Adrenal gland (tissue), 12 donors: ENCODE measurements around the gene ANTXR1. TPM values are rescaled to one million over a fixed set of nuclear protein-coding genes. Genes with fewer than 3 reads are reported as not detected.

Source experiments
- DNase-seq, 7 donors: peaks; one replicate each; pipeline ENCODE4 v3.0.0-alpha.2; 2019 to 2020
- H3K27ac ChIP-seq, 5 donors: fragments of 200-600 bp; sonication (generic) in 4 of 5; 1 replicate in 3 of 5; 2 replicates in 2 of 5; pipeline versions ENCODE4 v1.5.1 to v1.8.0; 2016 to 2020; ENCODE audit warnings: mild to moderate bottlenecking in 1 of 5
- H3K27me3 ChIP-seq: fragments of 200-600 bp; 2 replicates; pipeline ENCODE4 v1.8.0; 2021
- H3K36me3 ChIP-seq, 2 donors: fragments of 200-600 bp; replicated peaks in 1 of 2; 1 replicate in 1 of 2; 2 replicates in 1 of 2; pipeline versions ENCODE4 v1.5.1 to v1.8.0; 2018 to 2022
- H3K4me1 ChIP-seq, 2 donors: fragments of 200-600 bp; replicated peaks in 1 of 2; 1 replicate in 1 of 2; 2 replicates in 1 of 2; pipeline versions ENCODE4 v1.5.1 to v1.8.0; 2018 to 2021
- H3K4me3 ChIP-seq, 4 donors: fragments of 200-600 bp; sonication (generic) in 3 of 4; one replicate each; pipeline ENCODE4 v1.5.1; 2016 to 2018
- H3K9me3 ChIP-seq, 3 donors: fragments of 200-600 bp; sonication (generic) in 1 of 3; replicated peaks in 1 of 3; 1 replicate in 2 of 3; 2 replicates in 1 of 3; pipeline versions ENCODE4 v1.5.1 to v1.8.0; 2016 to 2021
- CTCF ChIP-seq, 6 experiments: fragments of 450-650 bp in 4 of 6; fragments of 200-600 bp in 2 of 6; sonication (generic) in 1 of 6; IDR thresholded peaks; 1 replicate in 5 of 6; 2 replicates in 1 of 6; pipeline versions ENCODE4 v1.5.1 to v1.8.0; 2016 to 2021; ENCODE audit warnings: antibody characterized with exemption in 6 of 6, mild to moderate bottlenecking in 2 of 6, moderate library complexity in 1 of 6
- POLR2A ChIP-seq, 2 donors: fragments of 450-650 bp; IDR thresholded peaks; one replicate each; pipeline ENCODE4 v1.6.1; 2017; ENCODE audit warnings: antibody characterized with exemption in 2 of 2, mild to moderate bottlenecking in 2 of 2, moderate library complexity in 1 of 2
- WGBS, 4 donors: extraction: QIAGEN DNeasy Blood & Tissue Kit in 2 of 4; methylation state at CpG; one replicate each; pipeline versions ENCODE4 v1.1.5 to v1.1.7; 2013 to 2017; 5-methylcytosine and 5-hydroxymethylcytosine counted together
- intact Hi-C, 2 donors: fragments of 100-400 bp; cut with DNase I; formaldehyde crosslinking; loops; one replicate each; pipeline versions ENCODE4 v1.14.1 to v1.15.0; 2022 to 2023
- polyA plus RNA-seq, 3 donors: library from polyadenylated mRNA; stranded (reverse); fragments of 200-250 nt in 2 of 3; fragments of 350-450 nt in 1 of 3; fragmentation: Illumina TruSeq in 1 of 3; extraction: RNeasy Lipid Tissue Mini Kit (QIAGEN cat#74804) in 1 of 3; gene quantifications; one replicate each; pipeline ENCODE4 v1.2.3, GENCODE V29; 2013 to 2014
- total RNA-seq, 9 donors: library from RNA; depleted of rRNA in 4 of 9; stranded (reverse); fragments of >200 nt in 4 of 9; fragments of 120-200 nt in 1 of 9; fragmentation: NEBNext Ultra II Directional in 1 of 9; extraction: Animal tissue kit (Norgen Biotek cat#: 25700) in 1 of 9; gene quantifications; one replicate each; pipeline versions ENCODE4 v1.1.0 to v1.2.4, GENCODE V29; 2013 to 2023
- donor health status: healthy with polysubstance abuse.
- donor health status: Bipolar disorder and iron deficiency.
- donor health status: DM: yes; HTN: yes; CAD: no.
- donor health status: DM: no; HTN: no; CAD: no.
- donor health status: DM: no; HTN: no; CAD: no.
- donor health status: DM: yes; HTN: yes; CAD: no.

ANTXR1 gene
- total and polyA plus RNA-seq, 12 donors: 19.0 to 386 (median 119) TPM

DNA sequence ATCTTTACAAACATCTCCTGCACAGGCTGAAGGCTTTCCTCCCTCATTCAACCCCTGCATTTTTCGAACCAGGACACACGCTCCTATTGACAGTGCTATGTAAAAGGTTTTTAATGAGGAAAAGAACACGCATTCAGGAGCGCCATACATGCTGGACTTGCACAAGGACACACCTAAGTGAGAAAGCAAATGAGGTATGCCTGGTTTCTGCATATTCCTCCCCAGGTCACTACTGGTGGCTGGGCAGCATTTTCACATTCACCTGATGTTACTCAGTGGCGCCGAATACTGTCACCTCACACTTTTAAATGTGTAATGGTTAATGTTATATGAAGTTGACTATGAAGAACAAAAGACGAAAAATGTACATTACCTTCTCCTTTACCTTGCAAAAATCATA is 150.6 kb downstream of the ANTXR1 start:
- no peak overlapping the region for H3K4me3 ChIP-seq
- peaks cover 22 to 44% of the 10 kb centered on the region in 2 donors for H3K4me1 ChIP-seq
- H3K9me3 ChIP-seq: no peaks in the 10 kb centered on the region
- DNase-seq: no peak
- TF ChIP-seq POLR2A (IDR thresholded peaks at IDR 0.05) (no peak), CTCF (IDR thresholded peaks at IDR 0.05) (no peak)
- H3K27me3 ChIP-seq: no peaks in the 10 kb centered on the region
- no peaks in the 10 kb centered on the region for H3K36me3 ChIP-seq
- 89 to 94% (median 92%) methylated on average over 7 of the region's 7 CpGs for WGBS, 4 donors
- peak overlapping the region in 3 of 5 donors; percentile 39 to 67 (median 51) for H3K27ac ChIP-seq
- intact Hi-C loops: no loop called here

GRCh38 chr2:69164061-69164778 is 151.2 kb downstream of the ANTXR1 start:
- 84 to 90% (median 88%) methylated on average over 7 to 8 of the region's 8 CpGs for WGBS, 4 donors
- no peak for TF ChIP-seq CTCF (IDR thresholded peaks at IDR 0.05)
- no peak for TF ChIP-seq POLR2A (IDR thresholded peaks at IDR 0.05)
- Histone ChIP-seq H3K9me3 (no peaks in the 10 kb centered on the region), H3K27ac (peak overlapping the region in 2 of 5 donors; percentile 51 to 67), H3K27me3 (no peaks in the 10 kb centered on the region), H3K36me3 (no peaks in the 10 kb centered on the region), H3K4me1 (peaks cover 22 to 44% of the 10 kb centered on the region in 2 donors), H3K4me3 (no peak overlapping the region)
- DNase-seq: peak in 1 of 7 donors; percentile 70
- intact Hi-C loops: no loop called here

- intact Hi-C loops: no loop called here
- Histone ChIP-seq H3K36me3 (no peaks in the 10 kb centered on the region), H3K4me3 (no peak overlapping the region), H3K4me1 (peaks cover 22 to 44% of the 10 kb centered on the region in 2 donors), H3K9me3 (no peaks in the 10 kb centered on the region), H3K27me3 (no peaks in the 10 kb centered on the region), H3K27ac (no peak overlapping the region)
- no peak for TF ChIP-seq POLR2A (IDR thresholded peaks at IDR 0.05)
- no peak for TF ChIP-seq CTCF (IDR thresholded peaks at IDR 0.05)
- DNase-seq: no peak
- 73 to 87% (median 78%) methylated on average over 10 of the region's 10 CpGs for WGBS, 4 donors
These were observed 152.3 kb downstream of the ANTXR1 start for GRCh38 chr2:69165091-69165880.

GRCh38 chr2:69166465-69166811 is 153.5 kb downstream of the ANTXR1 start:
- no peak overlapping the region for H3K27ac ChIP-seq
- no peak for DNase-seq
- no peak overlapping the region for H3K4me3 ChIP-seq
- no peaks in the 10 kb centered on the region for H3K36me3 ChIP-seq
- intact Hi-C loops: no loop called here
- 93 to 98% (median 97%) methylated on average over 2 of the region's 2 CpGs for WGBS, 4 donors
- no peaks in the 10 kb centered on the region for H3K9me3 ChIP-seq
- no peaks in the 10 kb centered on the region for H3K27me3 ChIP-seq
- H3K4me1 ChIP-seq: peaks cover 22 to 36% of the 10 kb centered on the region in 2 donors
- no peak for TF ChIP-seq CTCF (IDR thresholded peaks at IDR 0.05)
- TF ChIP-seq POLR2A (IDR thresholded peaks at IDR 0.05): no peak
